ENCODE data around the gene LHB. TPM values are rescaled to one million over a fixed set of nuclear protein-coding genes. Genes with fewer than 3 reads are reported as not detected.
A peak's percentile ranks its signal among the peaks of the same experiment; 100 is the strongest.

LHB gene
- total and polyA plus RNA-seq, 7 donors: 0.32 TPM; not detected in 6

DNA sequence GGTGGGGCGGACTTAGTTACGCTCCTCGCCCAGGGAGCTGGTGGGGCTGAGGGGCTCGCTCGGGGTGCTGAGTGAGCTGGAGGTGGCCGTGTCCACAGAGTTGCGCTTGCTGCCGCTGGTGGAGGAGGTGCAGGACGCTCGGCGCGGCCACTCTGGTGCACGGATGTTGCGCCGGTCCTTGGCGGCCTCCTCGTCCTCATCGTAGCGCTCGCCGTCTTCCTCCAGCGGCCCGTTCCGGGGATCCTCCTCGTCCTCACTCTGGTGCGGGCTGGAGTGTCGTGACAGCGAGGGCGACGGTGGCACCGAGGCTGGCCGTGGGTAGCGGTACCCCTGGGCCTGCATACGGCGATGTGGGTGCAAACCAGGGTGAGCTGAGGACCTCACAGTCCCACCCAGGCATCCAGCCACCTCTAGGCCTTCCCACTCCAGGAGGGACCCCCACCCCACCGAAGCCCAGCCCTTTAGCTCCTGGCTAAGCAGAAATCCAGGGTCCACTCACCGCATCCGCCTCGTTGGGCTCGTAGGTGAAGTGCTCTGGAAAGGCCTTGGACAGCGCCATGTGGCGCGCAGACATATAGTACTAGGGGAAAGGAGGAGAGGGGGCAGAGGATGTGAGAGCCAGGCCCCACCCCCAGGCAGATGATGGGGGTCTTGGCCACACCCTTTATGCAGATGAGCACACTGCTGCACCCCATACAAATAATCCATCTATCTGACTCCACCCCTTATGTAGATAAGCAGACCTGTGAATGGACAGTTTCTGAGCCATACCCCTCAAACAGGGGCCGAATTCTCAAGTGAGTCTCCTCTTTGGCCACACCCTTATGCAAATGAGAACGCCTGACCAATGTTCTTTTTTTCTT, 47.4 kb downstream of the LHB start:
- 91 to 93% (median 92%) methylated on average over 42 to 45 of the region's 45 CpGs for whole genome bisulfite sequencing, 3 donors
- Histone ChIP-seq H3K9me3 (no peaks in the 10 kb centered on the region), H3K27ac (no peak overlapping the region), H3K36me3 (ENCODE audit: insufficient read depth in 1 of 2, low read depth in 1 of 2) (peaks cover 6 to 75% of the 10 kb centered on the region in 2 donors), H3K4me1 (peaks cover 30% of the 10 kb centered on the region), H3K27me3 (ENCODE audit: insufficient read depth in 3 of 3, low read length in 2 of 3) (no peaks in the 10 kb centered on the region), H3K4me3 (no peak overlapping the region)
- TF ChIP-seq, protein P1, sequence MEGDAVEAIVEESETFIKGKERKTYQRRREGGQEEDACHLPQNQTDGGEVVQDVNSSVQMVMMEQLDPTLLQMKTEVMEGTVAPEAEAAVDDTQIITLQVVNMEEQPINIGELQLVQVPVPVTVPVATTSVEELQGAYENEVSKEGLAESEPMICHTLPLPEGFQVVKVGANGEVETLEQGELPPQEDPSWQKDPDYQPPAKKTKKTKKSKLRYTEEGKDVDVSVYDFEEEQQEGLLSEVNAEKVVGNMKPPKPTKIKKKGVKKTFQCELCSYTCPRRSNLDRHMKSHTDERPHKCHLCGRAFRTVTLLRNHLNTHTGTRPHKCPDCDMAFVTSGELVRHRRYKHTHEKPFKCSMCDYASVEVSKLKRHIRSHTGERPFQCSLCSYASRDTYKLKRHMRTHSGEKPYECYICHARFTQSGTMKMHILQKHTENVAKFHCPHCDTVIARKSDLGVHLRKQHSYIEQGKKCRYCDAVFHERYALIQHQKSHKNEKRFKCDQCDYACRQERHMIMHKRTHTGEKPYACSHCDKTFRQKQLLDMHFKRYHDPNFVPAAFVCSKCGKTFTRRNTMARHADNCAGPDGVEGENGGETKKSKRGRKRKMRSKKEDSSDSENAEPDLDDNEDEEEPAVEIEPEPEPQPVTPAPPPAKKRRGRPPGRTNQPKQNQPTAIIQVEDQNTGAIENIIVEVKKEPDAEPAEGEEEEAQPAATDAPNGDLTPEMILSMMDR (IDR thresholded peaks at IDR 0.05): no peak
- ATAC-seq (no peak), DNase-seq (no peak)
- intact Hi-C loops (cut with DNase I): loop anchor here in 1 of 2 donors (2.0 to 10.0 kb wide), 3 partner anchors 97 to 335 kb away; partner anchors contain the start of genes DBP and PPP1R15A

DNA sequence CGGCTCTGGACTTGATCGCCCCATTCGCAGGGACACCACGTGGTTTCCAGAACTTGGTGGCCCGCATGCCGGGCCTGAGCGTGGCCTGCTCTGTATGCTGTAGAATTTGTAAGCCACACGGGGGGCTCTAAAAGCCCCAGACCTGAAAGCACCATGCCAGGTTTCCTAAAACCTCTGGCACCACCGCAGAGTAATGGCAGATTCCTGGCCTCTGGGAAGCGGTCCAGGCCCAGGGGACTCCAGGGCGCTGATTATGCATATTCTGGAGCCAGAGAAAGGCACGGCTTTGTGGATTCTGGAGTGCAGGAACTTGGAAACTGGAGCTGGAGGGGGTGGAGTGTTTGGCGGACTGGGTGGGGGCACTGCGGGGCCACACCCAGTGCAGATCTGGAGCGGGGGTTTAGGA, 48.1 kb downstream of the LHB start:
- Histone ChIP-seq H3K36me3 (ENCODE audit: insufficient read depth in 1 of 2, low read depth in 1 of 2) (peaks cover 2 to 68% of the 10 kb centered on the region in 2 donors), H3K4me1 (peaks cover 37% of the 10 kb centered on the region), H3K27me3 (ENCODE audit: insufficient read depth in 3 of 3, low read length in 2 of 3) (no peaks in the 10 kb centered on the region), H3K27ac (peak overlapping the region; percentile 89), H3K4me3 (no peak overlapping the region), H3K9me3 (no peaks in the 10 kb centered on the region)
- intact Hi-C loops (cut with DNase I): loop anchor here in 1 of 2 donors (5.0 to 10.0 kb wide), 2 partner anchors 97 to 334 kb away; partner anchors contain the start of genes DBP and PPP1R15A
- WGBS, 3 donors: 64 to 70% (median 65%) methylated on average over 15 of the region's 15 CpGs
- DNase-seq (no peak), ATAC-seq (no peak)
- TF ChIP-seq, protein P1 (IDR thresholded peaks at IDR 0.05): no peak

DNA sequence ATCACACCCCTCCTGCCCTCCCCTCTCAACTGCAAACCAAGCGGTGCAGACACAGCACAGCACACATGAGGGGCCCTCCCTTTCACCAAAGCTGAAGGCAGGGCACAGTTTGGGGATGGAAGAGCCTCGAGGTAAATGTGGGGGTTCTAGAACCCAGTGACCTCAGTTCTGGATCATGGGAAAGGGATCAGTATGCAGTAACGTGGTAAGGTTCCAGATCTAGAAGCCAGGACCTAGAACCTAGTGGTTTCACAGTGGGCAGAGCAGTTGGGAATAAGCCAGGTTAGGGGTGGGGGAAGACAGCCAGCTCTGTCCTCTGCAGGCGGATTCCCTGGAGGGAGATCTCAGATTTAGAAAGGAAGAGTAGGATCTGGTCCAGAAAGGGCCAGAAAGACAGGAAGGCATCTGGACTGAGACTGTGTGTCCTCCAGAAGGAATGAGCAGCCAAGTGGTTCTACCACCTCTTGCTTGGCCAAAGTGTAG, 48.7 kb downstream of the LHB start:
- H3K27ac ChIP-seq: peak overlapping the region; percentile 89
- no peaks in the 10 kb centered on the region for H3K27me3 ChIP-seq (ENCODE audit: insufficient read depth in 3 of 3, low read length in 2 of 3)
- 21 to 53% (median 32%) methylated on average over 4 of the region's 4 CpGs for WGBS, 3 donors
- DNase-seq: no peak
- ATAC-seq: no peak
- H3K4me3 ChIP-seq: peak overlapping the region; percentile 94
- TF ChIP-seq, protein P1 (IDR thresholded peaks at IDR 0.05): no peak
- peaks cover 0 to 62% of the 10 kb centered on the region in 2 donors for H3K36me3 ChIP-seq (ENCODE audit: insufficient read depth in 1 of 2, low read depth in 1 of 2)
- peaks cover 42% of the 10 kb centered on the region for H3K4me1 ChIP-seq
- H3K9me3 ChIP-seq: no peaks in the 10 kb centered on the region
- intact Hi-C loops (cut with DNase I): loop anchor here in 1 of 2 donors (5.0 to 10.0 kb wide), 2 partner anchors 96 to 333 kb away; partner anchors contain the start of genes DBP and PPP1R15A

DNA sequence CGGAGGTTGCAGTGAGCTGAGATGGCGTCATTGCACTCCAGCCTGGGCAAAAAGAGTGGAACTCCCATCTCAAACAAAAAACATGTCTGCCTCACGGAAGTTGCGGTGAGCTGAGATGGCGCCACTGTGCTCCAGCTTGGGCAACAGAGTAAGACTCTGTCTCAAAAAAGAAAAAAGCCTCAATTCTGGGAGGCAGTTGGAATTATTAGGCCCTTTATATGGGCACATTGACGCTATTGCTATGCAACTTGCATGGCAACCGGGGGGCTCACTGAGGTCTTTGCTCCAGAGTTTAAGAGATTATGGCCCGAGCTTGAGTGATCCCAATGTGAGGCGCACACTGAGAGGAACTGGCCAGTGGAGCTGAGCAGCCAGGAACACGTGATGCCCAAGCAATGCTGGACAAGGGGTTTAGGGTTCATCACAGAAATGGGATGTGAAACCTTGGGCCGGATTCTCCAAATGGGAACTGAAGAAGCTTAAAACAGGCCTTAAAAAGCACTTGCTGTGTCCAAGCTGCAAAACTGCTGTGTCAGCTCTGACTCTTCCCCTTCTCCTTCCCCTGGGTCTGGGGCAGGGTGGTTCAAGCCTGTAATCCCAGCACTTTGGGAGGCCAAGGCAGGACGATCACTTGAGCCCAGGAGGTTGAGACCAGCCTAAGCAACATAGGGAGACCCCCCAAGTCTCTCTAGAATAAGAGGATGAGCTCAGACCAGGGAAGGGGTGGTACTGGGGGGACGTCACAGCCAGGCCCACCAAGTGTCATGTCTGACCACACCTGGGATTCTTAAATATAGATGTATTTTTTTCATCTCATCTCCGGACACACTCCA, 49.3 kb downstream of the LHB start:
- peaks cover 0 to 55% of the 10 kb centered on the region in 2 donors for H3K36me3 ChIP-seq (ENCODE audit: insufficient read depth in 1 of 2, low read depth in 1 of 2)
- intact Hi-C loops (cut with DNase I): loop anchor here in 1 of 2 donors (5.0 to 10.0 kb wide), 2 partner anchors 95 to 333 kb away; partner anchors contain the start of genes DBP and PPP1R15A
- peak overlapping the region; percentile 89 for H3K27ac ChIP-seq
- 54 to 84% (median 57%) methylated on average over 14 of the region's 14 CpGs for WGBS, 3 donors
- H3K9me3 ChIP-seq: no peaks in the 10 kb centered on the region
- no peaks in the 10 kb centered on the region for H3K27me3 ChIP-seq (ENCODE audit: insufficient read depth in 3 of 3, low read length in 2 of 3)
- H3K4me3 ChIP-seq: peak overlapping the region; percentile 94
- peaks cover 43% of the 10 kb centered on the region for H3K4me1 ChIP-seq
- ATAC-seq (no peak), DNase-seq (peak in 1 of 2 donors; percentile 44)
- TF ChIP-seq, protein P1 (IDR thresholded peaks at IDR 0.05): no peak

Data from psoas muscle (tissue), 8 donors.